Nephron progenitor cell (in vitro differentiated cells): ENCODE measurements around the gene RAMP3.
"Not testable (repeated sequence)": the region's sequence is repeated elsewhere in the genome, so short reads cannot be mapped to it uniquely, and the experiment has no call there.

Experiments
- DNase-seq: peaks from one replicate; pipeline ENCODE4 v3.0.0; 2021
- H3K27ac Mint-ChIP-seq: 2 replicates; pipeline ENCODE4 v1.8.0; 2021; ENCODE audit warnings: mild to moderate bottlenecking, moderate library complexity, mixed read lengths
- H3K27me3 Mint-ChIP-seq: 2 replicates; pipeline ENCODE4 v1.8.0; 2021; ENCODE audit warnings: mild to moderate bottlenecking, low read depth, mixed read lengths; ENCODE audit not compliant: poor library complexity
- H3K36me3 Mint-ChIP-seq: 2 replicates; pipeline ENCODE4 v1.8.0; 2021; ENCODE audit warnings: low read depth, mixed read lengths
- H3K4me1 Mint-ChIP-seq: 2 replicates; pipeline ENCODE4 v1.8.0; 2021; ENCODE audit warnings: mixed read lengths
- H3K4me3 Mint-ChIP-seq: 2 replicates; pipeline ENCODE4 v1.8.0; 2021; ENCODE audit warnings: mild to moderate bottlenecking, moderate library complexity, mixed read lengths
- H3K9me3 Mint-ChIP-seq: 2 replicates; pipeline ENCODE4 v1.8.0; 2021; ENCODE audit warnings: mild to moderate bottlenecking, moderate library complexity, mixed read lengths
- CTCF ChIP-seq: fragments of 200-600 bp; sonication (generic); IDR thresholded peaks from 2 replicates; pipeline ENCODE4 v1.5.0; 2021; ENCODE audit warnings: antibody characterized with exemption

RAMP3 gene

DNA sequence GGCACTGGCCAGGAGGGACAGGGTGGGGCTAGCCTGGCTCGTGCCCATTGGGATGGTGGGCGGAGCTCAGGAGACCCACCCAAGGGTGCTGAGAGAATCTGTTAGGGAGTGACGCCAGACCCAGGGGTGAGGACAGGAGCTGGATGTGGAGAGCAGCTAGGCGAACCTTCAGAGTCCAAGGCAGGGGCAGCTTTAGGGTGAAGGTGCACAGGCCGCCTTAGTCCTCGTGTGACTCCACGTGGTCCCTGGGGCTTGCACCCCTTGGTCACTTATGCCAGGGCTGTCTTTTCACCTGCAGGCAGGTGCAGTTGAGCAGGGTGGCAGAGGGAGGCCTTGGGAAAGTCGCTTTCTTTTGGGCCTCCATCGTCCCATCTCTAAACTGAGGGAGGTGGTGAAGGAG, 4.3 kb downstream of the RAMP3 start:
- no peaks in the 10 kb centered on the region for H3K36me3 Mint-ChIP-seq

GRCh38 chr7:45162311-45162845, 4.8 kb downstream of the RAMP3 start:
- no peak for DNase-seq
- no peak for TF ChIP-seq CTCF
- H3K4me1 Mint-ChIP-seq = no peaks in the 10 kb centered on the region
- H3K4me3 Mint-ChIP-seq = no peak overlapping the region
- peaks cover 10% of the 10 kb centered on the region for H3K9me3 Mint-ChIP-seq
- H3K36me3 Mint-ChIP-seq = no peaks in the 10 kb centered on the region
- H3K27ac Mint-ChIP-seq = no peak overlapping the region
- H3K27me3 Mint-ChIP-seq = peaks cover 49% of the 10 kb centered on the region

More for the DNA sequence above, 4.3 kb downstream of the RAMP3 start:
- no peak overlapping the region for H3K27ac Mint-ChIP-seq
- DNase-seq = no peak
- no peak for TF ChIP-seq CTCF
- H3K27me3 Mint-ChIP-seq = peaks cover 55% of the 10 kb centered on the region
- H3K4me1 Mint-ChIP-seq = no peaks in the 10 kb centered on the region
- peaks cover 10% of the 10 kb centered on the region for H3K9me3 Mint-ChIP-seq
- H3K4me3 Mint-ChIP-seq = no peak overlapping the region

- peaks cover 10% of the 10 kb centered on the region for H3K9me3 Mint-ChIP-seq
- H3K4me3 Mint-ChIP-seq = no peak overlapping the region
- H3K27ac Mint-ChIP-seq = no peak overlapping the region
- no peaks in the 10 kb centered on the region for H3K4me1 Mint-ChIP-seq
- peaks cover 45% of the 10 kb centered on the region for H3K27me3 Mint-ChIP-seq
- H3K36me3 Mint-ChIP-seq = no peaks in the 10 kb centered on the region
- DNase-seq = no peak
- TF ChIP-seq CTCF = no peak
Measured at GRCh38 chr7:45162943-45163691, 5.5 kb downstream of the RAMP3 start.

- Mint-ChIP-seq H3K27me3 (peaks cover 39% of the 10 kb centered on the region), H3K4me3 (no peak overlapping the region), H3K9me3 (peaks cover 10% of the 10 kb centered on the region), H3K36me3 (no peaks in the 10 kb centered on the region), H3K4me1 (no peaks in the 10 kb centered on the region), H3K27ac (no peak overlapping the region)
- TF ChIP-seq CTCF = no peak
- DNase-seq = no peak
Measured at GRCh38 chr7:45163692-45164052, 6.1 kb downstream of the RAMP3 start.

DNA sequence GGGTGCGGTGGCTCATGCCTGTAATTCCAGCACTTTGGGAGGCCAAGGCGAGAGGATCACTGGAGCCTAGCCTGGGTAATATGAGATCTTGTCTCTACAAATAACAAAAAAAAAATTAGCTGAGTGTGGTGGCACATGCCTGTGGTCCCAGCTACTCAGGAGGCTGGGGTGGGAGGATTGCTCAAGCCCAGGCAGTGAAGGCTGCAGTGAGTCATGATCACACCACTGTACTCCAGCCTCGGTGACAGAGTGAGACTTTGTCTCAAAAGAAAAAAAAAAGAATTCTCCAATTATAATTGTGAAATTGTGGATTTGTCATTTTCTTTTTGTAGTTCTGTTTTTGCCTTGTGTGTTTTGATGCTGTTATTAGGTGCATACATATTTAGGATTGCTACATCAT, 6.7 kb downstream of the RAMP3 start:
- Mint-ChIP-seq H3K9me3 (peaks cover 10% of the 10 kb centered on the region), H3K27me3 (peaks cover 37% of the 10 kb centered on the region)
- H3K4me1 Mint-ChIP-seq, H3K27ac Mint-ChIP-seq, H3K36me3 Mint-ChIP-seq, DNase-seq, H3K4me3 Mint-ChIP-seq: not testable (repeated sequence)

DNA sequence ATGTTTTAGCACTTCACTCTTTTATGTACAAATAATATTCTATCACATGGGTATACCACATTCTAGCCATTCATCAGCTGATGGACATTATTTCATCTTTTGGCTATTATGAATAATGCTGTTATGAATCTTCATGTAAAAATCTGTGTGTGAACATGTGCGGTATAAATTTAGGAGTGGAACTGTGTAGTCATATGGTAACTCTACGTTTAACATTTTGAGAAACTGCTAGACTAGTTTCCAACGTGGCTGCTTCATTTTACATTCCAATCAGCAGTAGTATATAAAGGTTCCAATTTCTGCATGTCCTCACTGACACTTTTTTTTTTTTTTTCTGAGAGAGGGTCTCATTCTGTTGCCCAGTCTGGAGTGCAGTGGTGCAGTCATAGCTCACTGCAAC, 8.3 kb downstream of the RAMP3 start:
- Mint-ChIP-seq H3K4me1 (no peaks in the 10 kb centered on the region), H3K4me3 (no peak overlapping the region), H3K9me3 (peaks cover 10% of the 10 kb centered on the region), H3K36me3 (no peaks in the 10 kb centered on the region), H3K27ac (no peak overlapping the region), H3K27me3 (peaks cover 26% of the 10 kb centered on the region)
- TF ChIP-seq CTCF = no peak
- DNase-seq = no peak
